Suprapubic skin (tissue), 4 donors: ENCODE results near the gene CYP19A1.

Experiments
- CTCF ChIP-seq, 2 donors: fragments of 200-600 bp in 1 of 2; fragments of 450-650 bp in 1 of 2; sonication (generic) in 1 of 2; IDR thresholded peaks; one replicate each; pipeline ENCODE4 v1.5.1; 2016 to 2019; ENCODE audit warnings: antibody characterized with exemption in 2 of 2, mild to moderate bottlenecking in 1 of 2, moderate library complexity in 1 of 2
- POLR2A ChIP-seq, 2 donors: fragments of 450-650 bp; IDR thresholded peaks; one replicate each; pipeline ENCODE4 v1.6.1; 2017; ENCODE audit warnings: antibody characterized with exemption in 2 of 2, mild to moderate bottlenecking in 2 of 2, moderate library complexity in 2 of 2
- POLR2AphosphoS5 ChIP-seq, 3 donors: sonication (generic); formaldehyde crosslinking; IDR thresholded peaks; one replicate each; pipeline ENCODE4 v1.6.1; 2017; ENCODE audit warnings: antibody characterized with exemption in 3 of 3

- no peak for TF ChIP-seq POLR2A (IDR thresholded peaks at IDR 0.05)
- no peak for TF ChIP-seq CTCF (IDR thresholded peaks at IDR 0.05)
- no peak for TF ChIP-seq POLR2AphosphoS5 (IDR thresholded peaks at IDR 0.05)
Observed at GRCh38 chr15:51365417-51365816, 27.0 kb upstream of the CYP19A1 start.
